OCI-LY7 (cell line): ENCODE data around the gene TRPC1. TPM values are rescaled to one million over a fixed set of nuclear protein-coding genes. Genes with fewer than 3 reads are reported as not detected.

ENCODE experiments used
- BruUV-seq: library from RNA; stranded (reverse); fragments of 400-500 nt; replicated peaks from 2 replicates; lab custom pipeline; 2021; lab: Mats Ljungman, UMichigan
- CTCF ChIA-PET: fragments of 300-600 bp; sonication (Branson Sonifier 250); formaldehyde crosslinking; loops from one replicate; lab custom pipeline; 2022; ENCODE audit warnings: antibody characterized with exemption; ENCODE audit not compliant: unreplicated experiment; lab: Charles Lee
- POLR2A ChIA-PET: fragments of 300-600 bp; sonication (Branson Sonifier 250); formaldehyde crosslinking; loops from one replicate; lab custom pipeline; 2022; ENCODE audit warnings: antibody characterized with exemption; lab: Charles Lee
- DNase-seq: peaks from one replicate; pipeline ENCODE4 v3.0.0-alpha.2; 2015; ENCODE audit warnings: low spot score
- H2AFZ ChIP-seq: fragments of 200-600 bp; sonication (generic), shearing (Covaris generic); 2 replicates; pipeline ENCODE4 v1.6.1; 2014; ENCODE audit warnings: mild to moderate bottlenecking, antibody characterized with exemption, low read length, moderate library complexity
- H3K27ac ChIP-seq: fragments of 200-600 bp; sonication (generic); 2 replicates; pipeline ENCODE4 v1.5.1; 2014; ENCODE audit warnings: mixed run types, low read depth, mild to moderate bottlenecking, moderate library complexity, low read length, inconsistent platforms; ENCODE audit not compliant: poor library complexity, severe bottlenecking
- H3K36me3 ChIP-seq: fragments of 200-600 bp; sonication (generic); 2 replicates; pipeline ENCODE4 v1.6.1; 2014; ENCODE audit warnings: mild to moderate bottlenecking, antibody characterized with exemption, low read length, moderate library complexity, mixed read lengths; ENCODE audit not compliant: insufficient read depth
- H3K4me1 ChIP-seq: fragments of 200-600 bp; sonication (generic); 2 replicates; pipeline ENCODE4 v1.5.1; 2014; ENCODE audit warnings: mild to moderate bottlenecking, low read length; ENCODE audit not compliant: insufficient read depth, poor library complexity, severe bottlenecking
- H3K4me2 ChIP-seq: fragments of 200-600 bp; sonication (generic); 2 replicates; pipeline ENCODE4 v1.6.1; 2014; ENCODE audit warnings: mild to moderate bottlenecking, low read length
- H3K4me3 ChIP-seq: fragments of 200-600 bp; sonication (generic); 2 replicates; pipeline ENCODE4 v1.5.1; 2014; ENCODE audit warnings: mild to moderate bottlenecking, low read depth, low read length; ENCODE audit not compliant: poor library complexity, severe bottlenecking
- H3K79me2 ChIP-seq: fragments of 200-600 bp; sonication (generic); 2 replicates; pipeline ENCODE4 v1.6.1; 2016; ENCODE audit warnings: low read depth, mild to moderate bottlenecking, low read length, moderate library complexity, mixed read lengths; ENCODE audit not compliant: insufficient read depth
- H3K9me2 ChIP-seq: fragments of 200-600 bp; sonication (generic); 2 replicates; pipeline ENCODE4 v1.6.1; 2016; ENCODE audit warnings: mild to moderate bottlenecking, low read length, mixed read lengths; ENCODE audit not compliant: insufficient read depth
- H3K9me3 ChIP-seq: fragments of 200-600 bp; sonication (generic); 2 replicates; pipeline ENCODE4 v1.6.1; 2014; ENCODE audit warnings: mild to moderate bottlenecking, mixed run types, low read length, mixed read lengths
- H4K20me1 ChIP-seq: fragments of 200-600 bp; sonication (generic); 2 replicates; pipeline ENCODE4 v1.6.1; 2014; ENCODE audit warnings: mild to moderate bottlenecking, antibody characterized with exemption, low read length, moderate library complexity, mixed read lengths; ENCODE audit not compliant: insufficient read depth
- EZH2phosphoT487 ChIP-seq: fragments of 200-600 bp; sonication (generic); IDR thresholded peaks from 2 replicates; pipeline ENCODE4 v1.6.1; 2018; ENCODE audit warnings: low read depth, borderline replicate concordance, mild to moderate bottlenecking, mixed run types, antibody characterized with exemption, low read length, moderate library complexity, mixed read lengths
- intact Hi-C: fragments of 100-400 bp; cut with micrococcal nuclease; formaldehyde crosslinking; loops from one replicate; pipeline ENCODE4 v1.10.0; 2022; ENCODE audit not compliant: unreplicated experiment
- total RNA-seq, 2 experiments: library from RNA; depleted of rRNA in 1 of 2; stranded (reverse); fragments of >200 nt in 1 of 2; shearing (Covaris generic) in 1 of 2; gene quantifications; 2 replicates each; pipeline ENCODE4 v1.2.3, GENCODE V29; 2014 to 2022
- TF ChIP-seq, protein P1 (sequence below): fragments of 200-600 bp; sonication (generic); conservative IDR thresholded peaks from 2 replicates; pipeline ENCODE4 v1.5.1; 2014; ENCODE audit warnings: mild to moderate bottlenecking, antibody characterized with exemption, low read length, moderate library complexity, mixed read lengths

The TRPC1 gene
- total RNA-seq, 2 experiments from 2014 or later = 0.60 to 0.74 TPM

DNA sequence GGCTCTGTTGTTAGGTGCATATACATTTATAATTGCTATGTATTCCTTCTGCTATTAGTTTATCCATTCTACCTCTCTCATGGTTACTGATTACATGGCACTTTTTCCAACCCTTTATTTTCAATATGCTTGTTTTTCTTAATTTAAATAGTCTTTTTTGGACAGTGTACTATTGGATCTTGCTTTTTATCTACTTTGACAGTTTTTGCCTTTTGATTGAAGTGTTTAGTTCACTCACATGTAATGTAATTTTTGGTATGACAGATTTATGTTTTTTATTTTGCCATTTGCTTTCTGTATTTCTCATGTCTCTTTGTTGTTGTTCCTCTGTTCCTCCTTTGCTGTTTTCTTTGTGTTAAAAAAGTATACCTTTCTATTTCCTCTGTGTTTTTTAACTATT is 44.5 kb downstream of the TRPC1 start:
- ChIA-PET POLR2A (interaction anchor here (0.7 kb wide), 1 partner anchor 171 kb away, joined by 3 read pairs; no protein-coding TSS in a partner anchor), CTCF (no interaction called here)
- no peak for TF ChIP-seq EZH2phosphoT487
- TF ChIP-seq, protein P1, sequence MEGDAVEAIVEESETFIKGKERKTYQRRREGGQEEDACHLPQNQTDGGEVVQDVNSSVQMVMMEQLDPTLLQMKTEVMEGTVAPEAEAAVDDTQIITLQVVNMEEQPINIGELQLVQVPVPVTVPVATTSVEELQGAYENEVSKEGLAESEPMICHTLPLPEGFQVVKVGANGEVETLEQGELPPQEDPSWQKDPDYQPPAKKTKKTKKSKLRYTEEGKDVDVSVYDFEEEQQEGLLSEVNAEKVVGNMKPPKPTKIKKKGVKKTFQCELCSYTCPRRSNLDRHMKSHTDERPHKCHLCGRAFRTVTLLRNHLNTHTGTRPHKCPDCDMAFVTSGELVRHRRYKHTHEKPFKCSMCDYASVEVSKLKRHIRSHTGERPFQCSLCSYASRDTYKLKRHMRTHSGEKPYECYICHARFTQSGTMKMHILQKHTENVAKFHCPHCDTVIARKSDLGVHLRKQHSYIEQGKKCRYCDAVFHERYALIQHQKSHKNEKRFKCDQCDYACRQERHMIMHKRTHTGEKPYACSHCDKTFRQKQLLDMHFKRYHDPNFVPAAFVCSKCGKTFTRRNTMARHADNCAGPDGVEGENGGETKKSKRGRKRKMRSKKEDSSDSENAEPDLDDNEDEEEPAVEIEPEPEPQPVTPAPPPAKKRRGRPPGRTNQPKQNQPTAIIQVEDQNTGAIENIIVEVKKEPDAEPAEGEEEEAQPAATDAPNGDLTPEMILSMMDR = no peak
- H3K9me3 ChIP-seq = no peaks in the 10 kb centered on the region
- H3K4me2 ChIP-seq = no peak overlapping the region
- H3K27ac ChIP-seq = no peak overlapping the region
- no peaks in the 10 kb centered on the region for H3K36me3 ChIP-seq
- no peaks in the 10 kb centered on the region for H3K4me1 ChIP-seq
- BruUV-seq = no TSS peak
- no peaks in the 10 kb centered on the region for H3K9me2 ChIP-seq
- DNase-seq = no peak
- H3K79me2 ChIP-seq = no peaks in the 10 kb centered on the region
- H2AFZ ChIP-seq = no peak overlapping the region
- intact Hi-C loops = no loop called here
- H4K20me1 ChIP-seq = no peaks in the 10 kb centered on the region
- H3K4me3 ChIP-seq = no peak overlapping the region

DNA sequence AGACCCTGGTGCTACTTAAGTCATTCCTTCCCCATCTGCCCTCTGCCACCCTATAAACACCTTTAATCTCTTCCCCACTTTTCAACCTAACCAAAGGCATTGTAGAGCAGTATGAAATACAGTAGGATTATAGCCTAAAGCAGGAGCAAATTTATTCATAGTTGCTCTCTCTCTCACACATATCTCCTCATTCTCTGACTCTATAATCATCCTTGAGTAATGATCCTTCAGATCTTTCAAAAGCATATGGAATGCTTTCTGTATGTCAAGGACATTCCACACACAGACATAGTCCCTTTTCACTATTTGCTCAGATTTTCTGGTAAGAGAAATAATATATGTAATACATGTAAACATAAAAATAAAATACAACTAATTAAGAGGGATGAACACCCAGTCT is 54.1 kb downstream of the TRPC1 start:
- Histone ChIP-seq H3K9me2 (no peaks in the 10 kb centered on the region), H3K4me2 (no peak overlapping the region), H3K4me3 (no peak overlapping the region), H4K20me1 (no peaks in the 10 kb centered on the region), H3K79me2 (no peaks in the 10 kb centered on the region), H3K36me3 (no peaks in the 10 kb centered on the region), H3K9me3 (no peaks in the 10 kb centered on the region), H3K27ac (no peak overlapping the region), H2AFZ (no peak overlapping the region), H3K4me1 (no peaks in the 10 kb centered on the region)
- no peak for DNase-seq
- BruUV-seq = no TSS peak
- CTCF ChIA-PET = no interaction called here
- POLR2A ChIA-PET = no interaction called here
- intact Hi-C loops = no loop called here
- no peak for TF ChIP-seq EZH2phosphoT487
- TF ChIP-seq, protein P1 = no peak

DNA sequence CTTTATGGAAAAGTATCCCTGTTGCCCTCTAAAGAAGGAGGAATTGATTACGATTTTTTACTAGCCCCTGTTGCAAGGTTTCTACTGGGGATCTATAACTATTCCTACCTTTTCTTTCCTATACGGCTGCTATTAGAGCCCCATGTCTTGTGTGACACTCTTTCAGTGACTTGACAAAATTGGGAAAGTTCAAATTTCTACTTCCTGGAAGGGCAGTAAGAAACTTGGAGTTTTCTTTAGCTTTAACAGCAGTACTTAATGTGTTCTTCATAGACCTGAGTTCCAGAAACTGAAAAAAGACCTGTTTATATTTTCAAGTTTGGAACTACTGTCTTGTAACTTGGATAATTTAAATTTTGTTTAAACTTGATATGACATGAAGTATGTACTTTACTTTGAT is 54.7 kb downstream of the TRPC1 start:
- ChIA-PET POLR2A (interaction anchor here (0.6 kb wide), 1 partner anchor 1205 kb away, joined by 3 read pairs; no protein-coding TSS in a partner anchor), CTCF (no interaction called here)
- Histone ChIP-seq H4K20me1 (no peaks in the 10 kb centered on the region), H3K4me3 (no peak overlapping the region), H3K9me3 (no peaks in the 10 kb centered on the region), H3K4me1 (no peaks in the 10 kb centered on the region), H3K36me3 (no peaks in the 10 kb centered on the region), H3K79me2 (no peaks in the 10 kb centered on the region), H3K9me2 (no peaks in the 10 kb centered on the region), H3K27ac (no peak overlapping the region), H2AFZ (no peak overlapping the region), H3K4me2 (no peak overlapping the region)
- intact Hi-C loops = no loop called here
- no TSS peak for BruUV-seq
- TF ChIP-seq, protein P1 = no peak
- no peak for TF ChIP-seq EZH2phosphoT487
- no peak for DNase-seq
